Measurements from ENCODE around the gene ZNF394.

The ZNF394 gene

DNA sequence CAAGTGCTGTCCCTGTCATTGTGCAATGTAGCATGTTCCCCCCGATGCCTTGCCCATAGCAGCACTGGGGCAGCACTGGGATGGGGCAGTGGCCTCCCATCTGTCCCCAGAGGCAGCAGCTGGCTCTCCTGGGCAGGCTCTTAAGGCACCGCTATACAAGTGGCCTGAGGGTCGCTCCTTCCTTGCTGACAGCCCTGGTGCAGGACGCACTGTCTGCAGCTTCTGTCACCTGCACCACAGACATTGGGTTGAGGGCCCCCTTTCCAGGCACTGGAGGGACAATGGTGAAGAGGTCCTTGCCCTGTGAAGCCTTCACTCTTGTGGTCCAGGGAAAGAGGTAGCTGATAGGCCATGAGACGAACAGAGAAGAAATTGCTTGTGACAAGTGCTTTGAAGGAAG, 50.8 kb downstream of the ZNF394 start:
- DNase-seq (ENCODE audit: low read depth in 3 of 3), result no peak

DNA sequence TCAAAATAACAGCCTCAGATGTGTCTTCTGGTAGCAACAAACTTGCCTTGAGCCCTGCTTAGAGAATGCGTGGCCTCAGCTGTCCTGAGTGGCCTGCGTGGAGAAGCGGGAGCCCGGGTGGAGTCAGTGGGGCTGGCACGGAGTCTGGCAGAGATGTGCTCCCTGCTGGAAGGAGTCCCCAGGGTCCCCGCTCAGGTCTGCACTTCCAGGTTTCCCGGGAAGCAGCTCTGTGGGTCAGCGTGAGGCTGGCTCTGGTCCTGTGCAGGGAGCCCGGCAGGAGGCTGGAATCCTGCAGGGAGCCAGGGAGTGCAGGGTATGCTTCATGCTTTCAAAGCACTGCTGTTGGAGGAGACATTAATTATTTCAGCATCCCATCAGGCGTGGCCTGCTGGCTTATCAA, 51.2 kb downstream of the ZNF394 start:
- no peak for DNase-seq (ENCODE audit: low read depth in 3 of 3)

DNA sequence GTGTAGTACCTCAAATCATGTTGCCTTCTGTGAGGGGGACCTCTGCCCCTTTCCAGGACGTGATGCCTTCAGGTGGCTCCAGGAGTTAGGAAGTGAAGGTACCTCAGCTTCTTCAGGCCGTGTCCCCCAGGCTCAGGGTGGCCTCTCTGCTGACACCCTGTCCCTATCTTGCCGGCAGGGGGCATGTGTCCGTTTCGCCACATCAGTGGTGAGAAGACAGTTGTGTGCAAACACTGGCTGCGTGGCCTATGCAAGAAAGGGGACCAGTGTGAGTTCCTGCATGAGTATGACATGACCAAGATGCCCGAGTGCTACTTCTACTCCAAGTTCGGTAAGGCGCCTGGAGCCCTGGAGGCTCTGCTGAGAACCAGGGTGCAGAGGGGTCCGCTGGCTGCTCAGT, 52.1 kb downstream of the ZNF394 start:
- no peak for DNase-seq (ENCODE audit: low read depth in 3 of 3)

DNA sequence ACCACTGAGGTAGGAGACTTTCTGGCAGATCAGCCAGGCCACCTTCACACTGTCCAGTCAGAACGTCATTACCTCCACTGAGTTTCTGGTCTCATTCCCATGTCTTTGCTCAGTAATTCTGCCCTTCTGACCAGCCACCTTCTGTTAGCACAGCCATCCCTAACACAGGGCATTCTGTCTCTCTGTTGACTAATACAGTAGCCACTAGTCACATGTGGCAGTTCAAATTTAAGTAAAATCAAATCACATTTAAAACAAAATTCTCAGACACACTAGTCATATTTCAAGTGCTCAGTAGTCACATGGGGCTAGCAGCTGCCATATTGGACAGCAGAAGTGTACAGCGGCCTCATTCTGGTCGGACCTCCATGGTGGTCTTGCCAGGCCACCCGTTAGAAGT, 54.0 kb downstream of the ZNF394 start:
- DNase-seq (ENCODE audit: low read depth in 3 of 3), result no peak

Measured in stimulated activated CD4-positive, alpha-beta T cell treated with anti-CD3 and anti-CD28 coated beads, TNF-alpha, amount 100 ng/mL, for 4 hours (primary cell).